GM18526 (cell line): ENCODE results near the gene MED26.

Experiments used
- POLR2A ChIP-seq: IDR thresholded peaks from 3 replicates; pipeline ENCODE4 v1.6.1; 2011; ENCODE audit not compliant: insufficient read length; ENCODE audit errors: extremely low read depth

MED26 gene

DNA sequence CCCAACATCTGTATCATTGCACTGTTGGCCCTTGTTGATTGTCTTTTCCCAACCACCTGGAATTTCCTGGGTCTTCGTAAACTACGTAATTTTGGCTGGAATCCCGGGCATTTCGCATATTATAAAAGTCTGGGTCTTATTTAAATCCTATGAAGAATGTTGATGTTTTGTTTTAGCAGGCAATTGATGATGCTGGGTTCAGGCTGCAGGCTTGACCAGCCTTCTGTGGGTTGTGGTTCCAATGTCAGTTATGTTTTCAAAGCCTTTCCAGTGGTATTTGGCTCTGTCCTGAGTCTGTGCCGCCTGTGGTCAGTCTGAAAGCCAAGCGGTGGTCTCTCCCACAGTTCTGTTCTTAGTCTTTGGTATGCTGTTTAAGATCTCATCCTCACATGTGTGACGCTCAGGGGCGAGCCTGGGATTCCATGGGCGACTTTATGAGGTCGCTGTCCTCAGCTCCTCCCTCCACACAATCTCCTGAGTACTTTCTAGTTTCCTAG is 68.2 kb downstream of the MED26 start:
- TF ChIP-seq POLR2A, result no peak

DNA sequence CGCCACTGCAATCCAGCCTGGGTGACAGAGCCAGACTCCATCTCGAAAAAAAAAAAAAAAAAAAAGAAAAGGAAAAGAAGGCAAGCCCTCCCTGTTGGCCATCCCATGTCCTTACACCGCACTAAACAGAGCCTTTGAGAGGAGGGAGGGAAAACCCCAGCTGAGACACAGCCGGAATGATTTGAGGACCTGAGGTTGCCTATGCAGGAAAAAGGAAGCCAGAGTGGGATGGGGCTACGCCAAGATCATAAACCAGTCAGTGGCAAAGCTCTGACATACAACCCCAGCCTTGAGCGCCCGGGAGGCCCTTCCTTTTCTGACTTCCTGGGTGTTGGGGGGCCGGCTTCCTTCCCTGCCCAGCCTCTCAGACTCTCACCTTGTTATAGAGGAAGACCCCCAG is 73.2 kb downstream of the MED26 start:
- no peak for TF ChIP-seq POLR2A

DNA sequence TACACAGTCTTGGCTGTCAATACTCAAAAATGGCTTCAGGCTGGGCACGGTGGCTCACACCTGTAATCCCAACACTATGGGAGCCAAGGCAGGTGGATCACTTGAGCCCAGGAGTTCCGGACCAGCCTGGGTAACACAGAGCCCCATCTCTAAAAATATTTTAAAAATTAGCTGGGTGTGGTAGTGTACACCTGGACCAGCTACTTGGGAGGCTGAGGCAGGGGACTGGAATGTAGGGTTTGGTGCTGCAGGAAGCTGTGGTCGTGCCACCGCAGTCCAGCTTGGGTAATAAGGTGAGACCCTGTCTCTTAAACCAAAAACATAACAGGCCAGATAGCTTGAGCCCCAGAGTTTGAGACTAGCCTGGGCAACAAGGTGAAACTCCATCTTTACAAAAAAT is 79.0 kb downstream of the MED26 start:
- TF ChIP-seq POLR2A, result no peak

DNA sequence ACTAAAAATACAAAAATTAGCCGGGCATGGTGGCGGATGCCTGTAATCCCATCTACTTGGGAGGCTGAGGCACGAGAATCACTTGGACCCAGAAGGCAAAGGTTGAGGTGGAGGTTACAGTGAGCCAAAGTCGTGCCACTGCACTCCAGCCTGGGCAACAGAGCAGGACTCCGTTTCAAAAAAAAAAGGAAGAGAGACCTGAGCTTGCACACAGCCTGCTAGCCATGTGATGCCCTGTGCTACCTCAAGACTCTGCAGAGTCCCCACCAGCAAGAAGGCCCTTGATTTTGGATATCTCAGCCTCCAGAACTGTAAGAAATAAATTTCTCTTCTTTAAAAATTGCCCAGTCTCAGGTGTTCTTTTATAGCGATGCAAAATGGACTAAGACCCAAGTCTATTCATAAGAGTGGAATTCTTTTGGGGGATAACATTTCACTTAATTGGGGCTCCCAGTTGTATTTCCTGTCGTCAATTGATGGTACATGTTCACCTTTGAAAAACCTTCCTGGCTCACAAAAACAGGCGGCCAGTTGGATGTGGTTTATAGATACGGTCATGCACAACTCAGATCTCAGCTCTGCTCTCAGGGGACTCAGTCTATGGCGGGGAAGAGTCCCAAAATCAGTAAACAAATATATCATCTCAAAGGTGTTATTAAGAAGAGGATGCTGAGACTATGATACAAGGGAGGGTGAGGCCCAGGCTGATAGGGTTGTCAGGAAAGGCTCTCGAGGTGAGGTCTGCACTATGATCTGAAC is 83.4 kb downstream of the MED26 start:
- no peak for TF ChIP-seq POLR2A

DNA sequence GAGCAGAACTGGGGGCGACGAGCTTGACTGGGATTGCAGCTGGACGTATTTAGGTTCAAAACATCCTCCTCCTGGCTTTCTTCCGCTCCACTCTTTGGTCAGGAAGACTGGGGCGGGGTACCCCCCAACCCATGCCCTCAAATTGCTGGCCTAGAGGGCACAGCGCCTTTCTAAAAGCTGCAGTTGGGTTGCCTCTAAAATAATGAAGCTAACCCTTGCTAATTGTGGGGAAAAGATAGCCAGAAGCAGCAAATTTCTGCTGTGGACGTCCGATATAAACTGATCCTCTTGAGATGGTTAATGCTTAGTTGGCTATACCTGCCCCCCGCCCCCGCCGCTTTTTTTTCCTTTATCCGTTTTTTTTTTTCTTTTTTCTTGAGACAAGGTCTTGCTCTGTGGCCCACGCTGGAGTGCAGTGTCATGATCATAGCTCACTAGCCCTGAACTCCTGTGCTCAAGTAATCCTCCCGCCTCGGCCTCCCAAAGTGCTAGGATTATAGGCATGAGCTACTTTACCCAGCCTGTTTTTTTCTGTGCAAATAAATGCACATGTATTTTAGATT is 85.0 kb downstream of the MED26 start:
- no peak for TF ChIP-seq POLR2A

DNA sequence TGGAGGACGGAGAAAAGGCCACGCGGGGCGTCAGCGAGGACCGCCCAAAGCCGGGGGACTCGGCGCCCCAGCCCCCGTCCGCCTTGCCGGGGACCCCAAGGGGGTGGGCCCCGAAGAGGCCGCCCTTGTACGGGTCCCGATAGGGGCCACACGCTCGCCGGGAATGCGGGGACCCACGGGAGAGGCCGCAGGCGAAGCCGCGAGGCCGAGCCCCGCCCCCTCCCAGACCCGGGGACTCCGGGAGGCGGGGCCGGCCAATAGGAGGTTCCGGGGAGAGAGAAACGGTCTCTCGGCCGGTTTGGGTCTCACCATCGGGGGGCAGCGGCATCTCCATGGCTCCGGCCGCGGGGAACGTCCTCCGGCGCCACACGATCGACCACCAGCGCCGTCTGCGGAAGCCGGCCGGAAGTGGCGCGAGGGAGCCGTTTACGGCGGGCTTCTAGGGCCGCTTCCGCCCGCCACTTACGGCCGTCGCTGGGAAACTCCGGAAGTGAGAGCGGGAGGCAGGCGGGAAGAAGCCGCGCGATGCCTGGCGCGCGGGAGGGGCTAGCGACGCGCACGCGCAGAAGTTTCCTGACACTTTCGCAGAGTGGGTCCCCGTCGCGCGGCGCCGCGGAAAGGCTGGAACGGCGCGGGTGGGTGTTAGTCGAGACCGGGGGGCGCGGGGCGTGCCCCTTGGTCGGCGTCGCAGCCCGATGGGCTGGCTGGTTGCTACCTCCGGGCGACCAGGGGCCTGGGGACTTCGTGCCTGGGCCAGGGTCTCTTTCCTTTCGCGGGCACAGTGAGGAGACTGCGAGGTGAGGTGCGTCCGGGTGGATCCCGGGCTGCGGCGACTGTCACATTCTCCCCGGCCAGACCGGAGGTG is 85.7 kb downstream of the MED26 start, which contains the start of gene CHERP:
TSS of gene CHERP (minus strand) at position 393 of the 865 bp plus-strand sequence. CDS start at position 334, 59 bp downstream.
- peak; percentile 89 for TF ChIP-seq POLR2A

DNA sequence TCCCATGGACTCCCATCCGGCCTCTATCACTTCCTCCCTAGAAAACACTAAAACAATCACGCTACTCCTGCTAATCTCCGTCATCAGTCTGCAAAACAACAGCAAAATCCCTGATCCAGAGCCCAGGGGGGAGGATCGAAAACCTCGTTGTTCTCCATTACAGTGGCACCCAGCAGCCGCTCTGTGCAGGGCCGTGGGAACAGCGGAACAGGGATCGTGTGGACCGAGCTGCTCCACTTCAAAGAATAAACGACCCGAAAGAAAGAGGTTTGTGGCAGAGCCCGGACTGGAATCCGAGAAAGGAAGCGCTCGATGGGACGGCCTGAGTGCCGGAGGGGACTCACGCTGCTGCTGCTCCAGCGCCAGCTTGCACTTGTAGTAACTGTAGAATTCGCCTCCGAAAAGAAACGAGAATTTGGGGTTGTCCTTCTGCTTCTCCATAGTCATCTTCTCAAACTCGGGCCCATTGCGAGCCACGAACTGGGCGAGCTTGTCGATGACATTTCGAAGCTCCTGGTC is 86.4 kb downstream of the MED26 start:
- TF ChIP-seq POLR2A, result no peak

DNA sequence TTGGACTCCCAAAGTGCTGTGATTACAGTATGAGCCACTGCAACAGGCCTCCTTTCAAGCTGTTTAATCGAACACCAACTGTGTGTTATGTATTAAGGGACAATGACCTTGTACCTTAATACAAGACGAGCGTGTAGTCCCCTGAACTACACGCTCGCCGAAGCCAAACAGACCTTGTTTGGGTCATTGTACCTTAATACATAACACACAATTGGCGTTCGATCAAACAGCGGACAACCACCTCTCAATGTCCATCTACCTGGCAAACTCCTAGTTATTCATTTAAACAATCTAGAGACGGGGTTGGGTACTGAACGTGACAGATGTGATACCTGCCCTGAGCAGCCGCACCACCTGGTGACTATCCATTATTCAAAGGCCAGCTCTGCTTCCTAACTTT is 87.1 kb downstream of the MED26 start:
- no peak for TF ChIP-seq POLR2A

DNA sequence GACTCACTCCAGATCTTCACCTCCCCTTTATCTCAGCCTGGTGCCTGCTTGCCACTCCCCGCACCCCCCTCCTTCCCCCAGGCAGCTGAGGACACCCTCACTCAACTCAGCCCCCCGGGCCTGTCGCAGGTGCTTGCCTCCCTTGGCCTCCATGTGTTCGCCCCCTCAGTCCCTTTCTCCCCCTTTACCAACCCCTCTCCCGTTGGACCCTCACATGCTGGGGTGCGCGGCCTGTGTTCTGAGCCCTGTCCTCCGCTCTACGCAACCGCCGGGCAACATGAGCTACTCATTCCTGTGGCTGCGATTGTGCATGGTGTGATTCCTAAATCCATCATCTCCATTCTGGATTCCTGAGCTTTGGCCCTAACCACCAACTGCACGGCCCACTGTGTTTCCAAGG is 90.9 kb downstream of the MED26 start:
- no peak for TF ChIP-seq POLR2A

DNA sequence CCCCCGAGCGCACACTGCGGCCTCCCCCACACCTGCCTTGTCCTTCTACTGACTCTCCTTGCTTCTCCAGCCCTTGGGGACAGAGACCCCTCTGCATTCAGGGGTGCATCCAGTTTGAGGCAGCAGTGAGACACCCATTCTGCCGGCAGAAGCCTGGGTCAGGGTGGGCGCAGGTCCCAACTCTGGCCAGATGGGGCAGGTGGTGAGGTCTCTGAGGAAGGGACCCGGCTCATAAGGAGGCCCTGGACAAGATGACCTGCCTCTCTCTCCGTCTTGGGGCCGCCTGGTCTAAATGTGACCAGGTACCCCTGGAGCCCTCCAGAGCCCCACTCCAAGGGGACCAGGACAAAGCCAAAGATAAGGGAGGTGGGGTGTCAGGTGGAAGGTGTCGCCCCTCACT is 91.9 kb downstream of the MED26 start:
- TF ChIP-seq POLR2A, result no peak

DNA sequence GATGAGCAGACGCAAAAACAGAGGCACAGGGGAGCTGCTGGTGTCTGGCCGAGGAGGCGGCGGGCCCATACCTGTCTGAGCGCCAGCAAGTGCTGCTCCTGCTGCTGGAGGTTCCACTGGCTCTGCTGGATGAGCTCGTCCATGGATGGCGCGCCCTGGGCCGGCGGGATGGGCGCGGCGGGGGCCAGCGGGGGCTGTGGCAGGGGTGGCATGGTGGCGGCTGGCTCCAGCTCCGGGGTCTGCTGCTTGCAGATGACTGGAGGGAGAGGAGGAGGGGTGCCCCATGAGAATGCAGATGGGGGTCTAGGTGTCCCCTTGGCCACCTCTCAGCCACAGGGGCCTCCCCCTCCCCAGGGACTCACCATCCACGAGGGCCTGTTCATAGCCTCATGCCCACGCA is 92.6 kb downstream of the MED26 start:
- no peak for TF ChIP-seq POLR2A

DNA sequence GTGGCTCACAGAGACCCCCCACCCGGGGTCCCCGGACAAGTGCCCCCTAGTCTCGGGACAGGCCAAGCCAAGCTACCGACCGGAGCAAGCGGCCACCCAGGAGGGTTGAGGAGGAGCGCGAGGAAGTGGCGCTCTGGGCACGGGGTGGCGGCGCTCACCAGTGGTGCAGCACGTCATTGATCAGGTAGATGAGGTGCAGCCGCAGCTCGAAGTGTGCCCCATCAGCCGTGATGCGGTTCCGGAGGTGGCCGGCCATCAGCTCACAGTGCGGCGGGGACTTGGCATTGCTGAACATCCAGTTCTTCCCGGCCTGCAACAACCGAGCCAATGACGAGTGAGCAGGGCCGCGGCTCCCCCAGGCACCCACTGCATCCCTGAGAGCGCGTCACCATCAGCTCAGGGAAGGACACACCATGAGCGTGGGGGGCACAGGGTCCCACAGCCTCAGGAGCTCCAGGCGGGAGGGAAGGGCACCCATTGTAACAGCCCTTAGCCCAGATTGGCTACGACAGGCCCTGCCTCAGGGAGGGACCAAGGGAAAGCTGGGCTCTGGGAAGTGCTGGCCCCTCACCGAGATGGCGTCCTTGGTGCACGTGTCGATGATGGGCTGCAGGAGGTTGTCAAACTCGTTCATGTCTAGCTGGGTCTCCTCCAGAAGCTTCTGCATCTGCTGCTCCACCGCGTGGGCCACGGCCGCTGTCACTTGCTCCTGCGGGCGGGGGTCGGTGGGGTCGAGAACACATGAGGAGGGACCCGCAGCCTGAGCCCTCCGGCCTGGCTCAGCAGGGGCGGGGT is 95.4 kb downstream of the MED26 start:
- no peak for TF ChIP-seq POLR2A

DNA sequence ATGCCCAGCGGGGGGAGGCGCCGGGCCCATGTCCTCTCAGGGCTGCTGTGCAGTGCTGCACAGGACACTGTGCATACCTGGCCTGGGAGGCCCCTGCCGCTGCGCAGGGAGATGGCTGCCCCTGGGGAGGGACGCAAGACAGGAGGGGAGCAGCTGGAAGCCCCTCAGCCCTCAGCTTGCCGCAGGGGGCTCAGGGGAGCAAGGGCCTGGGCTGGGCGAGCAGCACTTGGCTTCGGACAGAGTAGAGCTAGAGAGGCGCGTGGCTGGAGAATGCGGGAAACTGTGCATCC is 96.7 kb downstream of the MED26 start:
- no peak for TF ChIP-seq POLR2A

DNA sequence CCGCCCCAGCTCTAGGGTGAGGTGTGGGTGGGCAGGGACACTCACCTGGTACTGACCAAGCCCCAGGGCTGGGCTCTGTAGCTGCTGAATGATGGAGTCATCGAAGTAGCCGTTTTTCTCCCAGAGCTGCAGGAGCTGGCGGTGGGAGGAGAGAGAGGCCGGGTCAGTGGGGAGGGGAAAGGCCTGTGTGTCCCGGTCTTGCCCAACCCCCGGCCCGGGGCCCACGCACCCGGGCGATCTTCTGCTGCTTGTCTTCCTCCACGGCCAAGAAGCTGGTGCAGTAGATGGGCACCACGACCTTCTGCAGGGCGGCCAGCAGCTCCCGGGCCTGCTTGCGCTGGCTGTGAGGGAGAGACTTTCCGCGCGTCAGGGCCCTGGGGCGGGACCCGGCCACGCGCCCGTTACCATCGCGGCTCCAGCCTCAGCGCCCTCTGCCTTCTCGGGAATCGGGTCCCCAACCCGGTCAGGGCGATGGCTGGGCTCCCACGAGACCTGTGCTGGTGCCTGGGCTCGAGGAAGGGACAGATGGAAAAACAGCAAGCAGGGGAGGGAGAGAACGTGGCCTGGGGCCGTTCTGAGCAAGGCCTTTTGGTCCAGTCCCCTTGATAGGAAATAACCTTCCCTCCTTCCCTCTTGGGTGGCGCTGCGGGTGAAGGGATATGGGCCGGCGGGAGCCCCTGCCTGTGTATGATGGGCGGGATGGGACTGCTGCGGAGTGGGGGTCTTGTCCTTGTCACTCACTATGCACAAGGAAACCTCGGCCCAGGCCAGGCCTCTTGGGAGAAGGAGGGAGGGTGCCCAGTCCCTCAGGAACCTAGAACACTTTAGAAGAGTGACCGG is 97.2 kb downstream of the MED26 start:
- TF ChIP-seq POLR2A, result no peak
